Esophagus squamous epithelium (tissue), 4 donors: ENCODE data around the gene CREB3.

ENCODE experiments used
- POLR2A ChIP-seq, 4 donors: fragments of 450-650 bp; IDR thresholded peaks; one replicate each; pipeline ENCODE4 v1.6.1; 2017; ENCODE audit warnings: antibody characterized with exemption in 4 of 4, mild to moderate bottlenecking in 4 of 4, moderate library complexity in 3 of 4
- TF ChIP-seq, protein P1 (sequence below), 6 experiments: fragments of 450-650 bp in 4 of 6; fragments of 200-600 bp in 2 of 6; sonication (generic) in 2 of 6; IDR thresholded peaks; one replicate each; pipeline ENCODE4 v1.5.1; 2016 to 2019; ENCODE audit warnings: antibody characterized with exemption in 6 of 6, mild to moderate bottlenecking in 4 of 6, moderate library complexity in 4 of 6

DNA sequence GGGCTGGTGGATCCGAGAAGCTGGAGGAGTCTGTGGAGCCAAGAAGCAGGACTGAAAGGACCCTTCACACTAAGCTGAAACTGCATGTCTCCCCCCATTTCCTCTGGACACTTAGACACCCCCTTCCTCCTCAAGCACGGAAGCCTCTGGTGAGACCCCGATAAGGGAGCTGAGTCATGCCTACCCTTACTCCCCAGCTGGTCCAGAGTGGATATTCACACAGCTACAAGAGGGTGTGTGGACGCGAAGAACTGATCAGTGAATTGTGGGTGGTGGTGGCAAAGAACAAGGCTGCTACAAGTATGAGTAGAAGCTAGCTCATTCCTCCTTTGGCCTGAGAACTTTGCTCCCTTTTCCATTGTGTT lies 4.8 kb upstream of the CREB3 start:
- TF ChIP-seq, protein P1, sequence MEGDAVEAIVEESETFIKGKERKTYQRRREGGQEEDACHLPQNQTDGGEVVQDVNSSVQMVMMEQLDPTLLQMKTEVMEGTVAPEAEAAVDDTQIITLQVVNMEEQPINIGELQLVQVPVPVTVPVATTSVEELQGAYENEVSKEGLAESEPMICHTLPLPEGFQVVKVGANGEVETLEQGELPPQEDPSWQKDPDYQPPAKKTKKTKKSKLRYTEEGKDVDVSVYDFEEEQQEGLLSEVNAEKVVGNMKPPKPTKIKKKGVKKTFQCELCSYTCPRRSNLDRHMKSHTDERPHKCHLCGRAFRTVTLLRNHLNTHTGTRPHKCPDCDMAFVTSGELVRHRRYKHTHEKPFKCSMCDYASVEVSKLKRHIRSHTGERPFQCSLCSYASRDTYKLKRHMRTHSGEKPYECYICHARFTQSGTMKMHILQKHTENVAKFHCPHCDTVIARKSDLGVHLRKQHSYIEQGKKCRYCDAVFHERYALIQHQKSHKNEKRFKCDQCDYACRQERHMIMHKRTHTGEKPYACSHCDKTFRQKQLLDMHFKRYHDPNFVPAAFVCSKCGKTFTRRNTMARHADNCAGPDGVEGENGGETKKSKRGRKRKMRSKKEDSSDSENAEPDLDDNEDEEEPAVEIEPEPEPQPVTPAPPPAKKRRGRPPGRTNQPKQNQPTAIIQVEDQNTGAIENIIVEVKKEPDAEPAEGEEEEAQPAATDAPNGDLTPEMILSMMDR (IDR thresholded peaks at IDR 0.05): no peak
- TF ChIP-seq POLR2A (IDR thresholded peaks at IDR 0.05): no peak
